ENCODE data around the gene ASPA.
"Not testable (repeated sequence)": the region's sequence is repeated elsewhere in the genome, so short reads cannot be mapped to it uniquely, and the experiment has no call there.

The ASPA gene

DNA sequence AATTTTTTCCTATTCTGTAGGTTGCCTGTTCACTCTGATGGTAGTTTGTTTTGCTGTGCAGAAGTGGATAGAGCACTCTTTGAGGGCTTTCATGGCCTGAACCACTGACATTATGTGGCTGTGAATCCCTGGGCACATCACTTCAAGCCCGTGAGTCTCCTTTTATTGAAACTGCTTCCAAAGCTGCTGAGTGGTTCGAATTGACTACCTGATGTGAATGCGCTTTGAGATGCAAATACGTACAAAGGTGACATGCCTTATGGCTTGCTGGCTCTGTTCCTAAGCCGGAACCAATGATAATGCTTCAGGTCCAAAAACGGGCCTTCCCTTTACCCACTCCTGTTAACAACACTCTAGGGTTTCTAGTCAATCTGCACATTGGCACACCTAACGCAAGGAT, 34.3 kb downstream of the ASPA start:
- DNase-seq, result no peak

DNA sequence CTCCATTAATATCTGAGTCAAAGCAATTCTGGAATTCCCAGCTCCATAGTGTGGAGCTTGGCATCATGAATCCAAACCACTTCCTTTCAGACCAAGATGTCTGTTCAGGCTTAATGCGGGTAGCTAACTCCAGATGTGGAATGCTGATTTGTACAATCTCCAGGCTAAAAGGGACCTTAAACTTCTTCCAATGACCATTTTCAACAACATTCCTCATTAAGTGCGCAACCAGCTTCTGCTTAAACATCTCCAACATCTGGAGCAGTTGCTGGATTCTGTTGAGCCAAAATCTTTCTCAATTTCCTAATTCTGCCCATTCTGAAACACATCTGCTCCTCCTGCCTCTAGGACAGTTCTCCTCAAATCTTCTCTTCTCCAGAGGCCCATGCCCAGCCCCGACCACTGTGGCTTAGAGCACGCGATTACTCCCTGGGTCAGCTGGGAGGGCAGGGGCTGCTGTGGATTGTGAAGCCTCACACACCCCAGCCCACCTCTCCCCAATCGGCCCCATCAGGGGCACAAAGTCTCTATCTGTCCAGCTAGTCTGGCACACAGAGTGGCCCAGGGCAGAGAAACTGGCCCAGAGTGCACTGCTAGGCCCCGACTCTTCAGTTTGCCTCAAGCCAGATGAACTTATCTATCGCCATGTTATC, 36.2 kb downstream of the ASPA start:
- no peak for DNase-seq

DNA sequence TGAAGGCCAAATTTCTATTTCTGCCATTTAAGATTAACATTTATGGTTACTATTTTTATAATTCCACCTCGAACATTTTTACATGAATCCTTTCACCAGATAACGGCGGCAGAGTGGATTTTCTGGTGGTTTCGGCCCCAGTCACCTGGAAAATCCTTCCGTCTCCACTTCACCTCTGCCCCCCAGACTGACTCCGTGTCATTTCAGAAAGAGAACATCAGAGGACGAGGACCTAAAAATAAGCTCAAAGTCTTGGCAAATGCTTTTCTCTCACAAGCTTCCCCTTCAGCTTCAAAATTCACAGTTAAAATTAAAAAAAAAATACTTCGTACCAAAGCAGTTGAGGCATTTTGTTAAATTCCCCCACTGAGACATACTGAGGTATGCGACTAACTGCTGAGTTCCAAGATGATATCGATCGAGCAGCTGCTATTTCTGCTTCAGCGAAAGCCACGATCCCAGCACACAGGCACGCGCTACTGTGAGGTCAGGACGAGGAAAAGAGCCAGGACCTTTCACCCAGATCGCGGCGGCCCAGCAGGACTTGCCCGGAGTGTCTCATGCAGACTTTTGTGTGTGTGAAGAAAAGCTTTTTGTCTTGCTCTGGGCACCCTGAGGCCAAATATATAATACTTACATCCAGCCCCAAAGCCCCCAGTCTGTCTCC, 36.8 kb downstream of the ASPA start:
- DNase-seq, result no peak

DNA sequence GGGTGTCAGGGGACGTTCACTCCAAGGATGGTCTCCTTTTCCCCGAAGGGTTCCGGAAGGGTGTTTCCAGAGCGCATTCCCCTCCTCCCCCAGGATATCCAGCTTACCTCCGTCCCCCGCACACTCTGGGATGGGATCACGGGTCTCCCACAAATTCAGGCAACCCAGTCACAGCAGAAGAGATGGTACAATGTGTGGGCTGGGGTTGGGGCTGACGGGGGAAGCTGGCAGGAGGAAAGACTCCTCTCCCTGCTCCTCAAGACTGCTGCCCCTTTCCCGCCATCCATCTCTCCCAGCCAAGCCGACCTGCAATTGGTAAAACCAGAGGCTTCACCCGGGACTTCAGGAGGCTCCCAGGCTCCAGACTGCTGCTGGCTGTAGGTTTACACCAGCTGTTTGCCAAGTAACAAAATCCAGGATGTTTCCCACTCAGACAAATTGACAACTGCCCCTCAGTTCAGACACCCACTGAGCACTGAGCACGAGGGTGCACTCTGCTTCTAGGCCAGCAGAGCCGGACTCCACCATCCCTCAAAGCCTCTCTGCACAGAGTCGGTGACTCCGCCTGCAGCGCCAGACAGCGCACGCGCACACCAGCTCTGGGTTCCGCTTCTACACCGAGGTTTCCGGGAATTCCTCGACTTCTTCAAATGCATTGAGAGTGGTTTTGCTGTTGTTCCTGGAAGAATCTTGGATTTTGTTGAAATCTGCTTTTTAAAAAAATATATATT, 37.7 kb downstream of the ASPA start:
- DNase-seq, result peak in 1 of 2 donors; percentile 7

DNA sequence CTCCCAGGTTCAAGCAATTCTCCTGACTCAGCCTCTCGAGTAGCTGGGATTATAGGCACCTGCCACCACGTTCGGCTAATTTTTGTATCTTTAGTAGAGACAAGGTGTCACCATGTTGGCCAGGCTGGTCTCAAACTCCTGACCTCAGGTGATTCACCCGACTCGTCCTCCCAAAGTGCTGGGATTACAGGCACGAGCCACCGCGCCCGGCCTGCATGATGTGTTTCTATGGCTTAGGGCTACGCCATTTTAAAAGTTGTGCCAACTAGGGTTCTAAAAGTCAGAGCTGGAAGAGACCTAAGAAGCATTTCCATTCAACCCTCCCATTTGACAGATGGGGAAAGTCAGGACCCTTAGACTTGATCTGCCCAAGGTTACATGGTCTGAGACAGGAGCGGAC, 38.4 kb downstream of the ASPA start:
- DNase-seq, result not testable (repeated sequence)

DNA sequence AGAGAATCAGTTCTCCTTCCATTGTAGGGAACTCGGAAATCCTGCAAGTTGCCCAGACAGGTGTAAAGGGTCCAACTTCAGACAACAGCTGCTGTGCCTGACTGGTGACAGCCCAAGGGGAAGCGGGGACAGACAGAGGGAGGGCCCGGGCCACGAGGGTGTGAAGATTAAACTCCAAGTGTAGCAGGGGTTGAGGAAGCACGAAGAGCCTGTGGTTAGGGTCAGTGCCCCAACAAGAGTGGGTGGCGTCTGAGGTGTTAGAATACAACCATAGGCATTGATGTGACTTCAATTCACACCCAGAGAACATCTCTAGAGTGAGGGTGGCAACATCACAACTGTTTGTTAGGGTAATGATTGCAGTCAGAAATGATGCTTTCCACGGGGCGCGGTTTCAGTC, 39.1 kb downstream of the ASPA start:
- peak in 1 of 2 donors; percentile 22 for DNase-seq

DNA sequence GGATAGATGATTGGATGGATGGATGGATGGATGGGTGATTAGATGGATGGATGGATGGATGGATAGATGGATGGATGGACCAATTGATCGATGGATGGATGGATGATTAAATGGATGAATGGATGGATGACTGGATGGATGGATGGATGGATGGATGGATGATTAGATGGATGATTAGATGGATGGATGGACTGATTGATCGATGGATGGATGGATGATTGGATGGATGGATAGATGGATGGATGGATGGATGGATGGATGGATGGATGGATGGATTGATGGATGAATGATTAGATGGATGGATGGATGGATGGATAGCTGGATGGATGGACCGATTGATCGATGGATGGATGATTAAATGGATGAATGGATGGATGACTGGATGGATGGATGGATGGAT, 43.7 kb downstream of the ASPA start:
- DNase-seq, result not testable (repeated sequence)

DNA sequence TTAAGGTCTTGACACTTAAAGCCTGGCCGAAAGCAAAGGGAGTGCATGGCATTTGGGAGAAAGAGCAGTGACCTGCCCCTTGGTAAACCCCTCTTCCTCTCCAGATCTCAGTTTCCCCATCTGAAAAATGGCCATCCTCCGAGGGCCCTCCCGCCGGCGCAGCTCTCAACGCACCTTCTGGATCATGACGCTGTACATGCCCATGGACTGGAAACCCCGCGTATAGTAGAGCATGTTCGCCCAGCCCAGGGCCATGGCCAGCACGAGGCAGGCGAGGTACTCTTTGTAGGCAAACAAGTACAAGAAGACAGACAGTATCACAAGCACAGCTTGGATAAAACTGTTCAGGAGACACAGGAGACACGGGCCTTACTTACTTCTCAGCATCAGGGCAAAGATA, 48.2 kb downstream of the ASPA start:
- DNase-seq, result no peak

DNA sequence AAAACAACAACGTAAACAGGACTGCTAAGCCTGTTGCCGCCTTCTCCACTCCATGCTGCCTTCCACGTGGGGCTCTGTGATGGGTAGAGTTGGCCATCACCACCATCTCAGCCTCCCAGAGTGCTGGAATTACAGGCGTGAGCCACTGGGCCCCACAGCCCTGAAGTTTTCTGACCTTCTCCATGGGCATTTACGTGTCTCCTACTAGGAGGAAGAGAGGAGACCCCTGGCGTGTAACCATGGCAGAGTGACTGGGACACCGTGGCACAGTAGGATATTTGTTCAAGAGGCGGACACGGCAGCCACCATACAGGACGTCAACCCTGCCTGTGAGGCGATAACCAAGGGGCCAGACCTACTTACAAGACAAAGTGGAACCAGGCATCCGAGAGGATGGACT, 50.7 kb downstream of the ASPA start:
- no peak for DNase-seq

DNA sequence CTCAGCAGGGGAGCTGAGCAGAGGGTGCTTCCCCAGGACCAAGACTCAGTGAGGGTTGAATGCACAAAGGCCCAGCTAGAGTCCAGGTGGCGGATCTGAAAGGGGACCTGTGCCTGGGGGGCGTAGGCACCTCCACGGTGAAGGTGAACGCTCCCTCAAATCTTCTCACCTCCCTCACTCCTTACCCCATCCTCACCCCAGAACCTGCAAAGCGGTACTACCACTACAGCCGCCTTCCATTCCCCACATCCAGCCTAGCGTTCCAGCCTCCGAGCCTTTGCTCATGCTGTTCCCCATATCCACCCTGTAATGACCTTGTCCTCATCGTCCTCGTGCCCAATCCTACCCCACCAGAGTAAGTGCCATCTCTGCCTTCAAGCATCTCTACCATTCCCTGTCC, 51.2 kb downstream of the ASPA start:
- no peak for DNase-seq

DNA sequence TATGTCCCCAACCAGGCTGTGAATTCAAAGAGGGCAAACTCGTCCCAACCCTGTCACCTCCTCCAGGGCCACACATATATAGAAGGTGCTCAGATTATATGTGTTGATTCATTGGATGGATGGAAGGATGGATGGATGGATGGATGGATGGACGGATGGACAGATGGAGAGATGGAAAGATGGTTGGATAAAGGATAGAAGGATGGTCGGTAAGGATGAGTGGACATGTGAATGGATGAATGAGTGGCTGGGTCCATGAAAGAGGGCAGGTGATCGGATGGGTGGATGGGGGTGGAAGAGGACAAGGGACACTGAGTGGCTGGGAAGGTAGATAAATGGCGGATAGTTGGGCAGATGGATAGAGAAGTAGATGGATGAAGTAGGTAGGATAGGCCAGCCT, 51.7 kb downstream of the ASPA start:
- DNase-seq, result no peak

DNA sequence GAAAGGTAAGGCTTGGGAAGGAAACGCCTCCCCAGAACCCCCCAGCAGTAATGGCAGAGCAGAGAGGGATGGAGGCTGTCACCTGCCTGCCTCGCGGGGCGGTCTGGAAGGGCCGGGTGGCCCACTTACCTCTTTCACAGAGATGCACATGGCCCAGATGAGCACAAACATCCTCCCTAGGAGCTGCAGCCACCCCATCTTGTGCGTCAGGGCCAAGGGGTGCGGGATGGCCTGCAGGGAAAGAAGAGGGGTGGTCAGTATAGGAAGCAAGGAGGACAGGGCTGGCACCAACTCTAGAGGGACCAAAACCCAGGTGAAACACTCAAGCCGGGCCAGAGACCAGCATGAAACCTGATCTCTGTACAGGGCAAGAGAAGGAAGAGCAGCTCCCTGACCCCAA, 52.1 kb downstream of the ASPA start:
- DNase-seq, result no peak

DNA sequence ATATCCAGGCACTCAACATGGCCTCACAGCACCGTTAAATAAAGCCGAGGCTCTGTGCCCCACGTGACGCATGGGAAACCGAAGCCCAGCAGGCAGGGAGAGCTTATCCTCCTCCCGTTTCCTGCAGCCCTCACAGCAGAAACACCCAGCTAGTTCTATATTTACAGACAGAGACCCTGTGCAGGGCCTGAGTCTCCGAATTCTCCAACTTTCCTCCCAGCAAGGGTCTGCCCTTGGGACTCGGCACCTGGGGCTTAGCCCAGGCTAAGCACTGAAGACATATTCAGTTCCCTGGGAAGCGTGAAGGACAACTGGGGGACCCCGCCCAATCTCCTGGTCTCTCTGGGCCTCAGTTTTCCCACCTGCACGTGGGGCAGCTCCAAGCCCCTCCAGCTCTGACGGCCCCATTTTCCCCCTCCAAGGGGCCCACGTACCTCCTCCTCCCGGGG, 52.6 kb downstream of the ASPA start:
- DNase-seq, result no peak

DNA sequence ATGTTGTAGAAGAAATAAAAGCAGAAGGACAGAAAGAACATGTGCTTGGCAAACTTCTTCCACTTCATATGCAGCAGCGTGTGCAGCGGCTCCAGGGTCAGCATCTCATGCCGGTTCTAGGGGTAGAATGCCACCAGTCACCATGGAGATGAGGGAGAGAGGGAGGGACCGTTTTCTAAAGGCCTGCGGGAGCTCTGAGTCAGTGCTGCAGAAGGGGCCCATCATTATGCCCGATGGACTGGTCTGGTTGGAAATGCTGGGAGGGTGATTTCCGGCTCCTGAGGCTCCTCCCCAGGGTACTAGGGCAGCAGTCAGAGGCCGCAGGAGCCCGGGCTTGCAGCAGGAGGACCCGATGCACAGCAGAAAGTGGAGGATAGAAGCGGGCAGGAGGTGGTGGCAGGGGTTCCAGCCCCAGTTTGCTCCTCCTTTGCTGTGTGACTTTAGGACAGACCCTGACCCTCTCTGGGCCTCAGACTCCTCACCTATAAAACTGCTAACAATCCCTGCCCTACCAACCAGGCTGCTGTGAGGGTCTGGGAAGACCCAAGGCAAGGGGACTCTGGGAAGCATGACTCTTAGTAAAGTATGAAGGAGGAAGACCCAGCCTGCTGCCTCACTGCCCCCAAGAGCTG, 53.2 kb downstream of the ASPA start:
- DNase-seq, result no peak

DNA sequence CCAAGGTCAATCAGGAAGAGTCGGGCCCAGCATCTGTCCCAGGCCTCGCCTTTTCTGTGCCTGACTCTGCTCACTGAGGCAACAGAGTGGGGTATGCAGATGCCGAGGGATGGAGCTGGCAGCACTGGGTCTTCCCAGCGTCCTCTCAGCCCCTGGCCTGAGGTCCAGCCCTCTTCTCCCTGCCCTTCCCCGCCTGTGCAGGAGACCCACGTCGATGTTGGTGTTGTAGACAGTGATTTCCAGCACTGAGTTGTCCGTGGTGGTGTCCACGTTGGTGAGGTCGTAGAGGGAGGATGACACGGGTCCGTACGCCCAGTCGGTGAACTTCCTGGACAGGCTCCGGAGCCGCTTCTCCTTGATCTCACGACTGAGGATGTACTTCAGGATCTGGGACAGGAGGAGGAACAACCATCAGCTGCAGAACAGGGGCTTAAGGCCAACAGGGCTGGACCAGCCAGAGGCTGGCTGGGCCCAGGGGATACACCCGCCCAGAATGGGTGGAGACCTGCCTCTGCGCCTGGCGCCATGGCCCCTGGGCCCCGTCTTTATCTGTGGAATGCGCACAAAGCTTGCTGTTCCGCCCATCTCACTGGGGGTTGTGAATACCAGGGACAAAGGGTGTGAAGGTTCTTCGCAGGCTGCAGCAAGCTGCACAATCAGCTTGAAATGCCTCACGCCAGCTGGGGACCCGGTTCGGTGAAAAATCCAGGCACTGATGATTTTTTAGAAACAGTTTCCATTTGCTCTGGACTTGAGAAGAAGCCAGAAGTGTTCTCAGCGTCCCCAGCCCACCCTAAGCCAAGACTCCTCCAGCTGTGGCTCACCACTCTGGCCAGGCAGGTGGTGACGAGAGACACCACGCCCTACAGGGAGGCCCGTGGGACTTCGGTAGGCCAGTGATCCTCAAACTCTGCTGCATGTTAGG, 54.3 kb downstream of the ASPA start:
- DNase-seq, result no peak

DNA sequence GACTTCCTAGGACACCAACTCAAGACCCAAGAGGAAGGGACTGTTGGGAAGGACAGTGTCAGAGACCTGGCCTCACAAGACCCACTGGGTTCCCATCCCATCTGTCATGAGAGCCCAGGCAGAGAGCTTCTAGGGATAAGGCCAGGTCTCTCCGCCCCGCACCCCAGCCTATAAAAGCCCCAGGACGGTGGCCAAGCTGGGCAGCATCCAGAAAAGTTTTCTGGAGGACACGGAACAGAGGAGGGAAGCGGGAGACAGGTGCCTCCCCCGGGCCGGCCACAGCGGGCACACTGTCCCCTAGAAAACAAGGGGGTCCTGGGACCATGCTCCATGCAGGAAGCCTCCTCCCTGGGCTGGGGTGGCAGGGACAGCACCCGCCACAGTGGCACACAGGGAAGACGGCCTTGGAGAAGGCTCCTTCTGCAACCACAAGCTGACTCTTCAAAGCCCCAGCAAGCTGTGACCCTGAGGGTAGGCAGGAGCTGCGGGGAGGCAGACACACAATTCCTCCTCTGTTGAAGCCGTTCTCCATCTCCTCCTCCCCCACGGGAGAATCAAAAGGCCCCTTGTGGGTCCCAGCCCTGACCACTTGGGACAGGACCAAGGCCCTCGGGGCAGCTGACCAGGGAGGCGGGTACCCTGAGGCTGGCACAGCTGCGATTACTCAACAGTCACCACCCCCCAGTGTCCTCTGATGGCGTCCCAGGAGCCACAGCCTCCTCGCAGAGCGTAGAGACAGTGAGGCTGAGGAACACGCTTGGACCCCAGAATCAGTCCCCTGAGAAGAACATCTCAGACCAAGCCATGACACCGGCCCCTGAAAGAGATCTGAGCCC, 55.7 kb downstream of the ASPA start:
- DNase-seq, result no peak

DNA sequence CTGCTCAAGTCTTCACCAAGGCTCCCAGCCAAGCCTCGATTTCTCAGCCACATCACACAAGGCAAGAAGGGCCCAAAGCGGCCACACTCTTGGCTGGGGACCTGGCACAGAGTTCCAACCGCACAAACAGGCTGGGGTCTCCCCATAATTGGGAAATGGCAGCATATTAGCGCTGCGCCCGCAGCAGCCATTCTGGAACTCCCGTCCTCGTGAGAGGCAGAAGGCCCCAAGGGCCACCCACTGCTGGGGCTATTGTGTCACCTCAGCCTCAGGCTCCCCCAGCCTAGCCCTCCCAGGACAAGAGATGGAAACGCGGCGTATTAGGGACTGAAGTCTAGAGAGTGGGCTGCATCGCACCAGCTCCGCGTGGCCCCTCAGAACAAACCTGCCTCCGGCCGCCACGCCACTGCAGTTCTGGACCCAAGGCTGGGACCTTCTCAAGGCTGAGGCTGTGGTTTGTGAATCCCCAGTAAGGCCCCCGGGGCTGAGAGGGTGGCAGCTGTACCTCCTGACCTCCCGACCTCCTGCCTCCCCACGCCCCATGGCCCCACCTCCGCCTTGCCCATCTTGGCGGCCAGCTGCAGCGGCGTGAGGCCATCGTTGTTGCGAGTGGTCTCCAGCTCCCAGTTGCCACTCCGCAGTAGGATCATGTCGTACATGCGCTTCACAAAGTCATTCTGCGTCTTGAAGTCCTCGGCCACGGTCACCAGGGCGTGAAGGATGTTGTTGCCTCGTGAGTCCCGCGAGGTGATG, 56.5 kb downstream of the ASPA start:
- DNase-seq, result no peak

DNA sequence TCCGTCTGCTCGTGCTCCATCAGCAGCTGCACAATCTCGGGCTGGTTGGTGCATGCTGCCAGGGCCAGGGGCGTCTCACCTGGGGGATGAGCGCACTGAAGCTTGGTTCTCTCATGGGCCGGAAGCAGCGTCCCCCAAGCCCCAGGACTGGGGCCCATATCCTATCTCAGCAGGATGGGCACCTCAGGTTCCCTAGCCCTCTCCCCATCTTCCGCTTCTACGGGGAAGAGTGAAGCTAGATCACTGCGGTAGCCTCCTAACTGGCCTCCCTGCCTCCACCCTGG, 57.0 kb downstream of the ASPA start:
- no peak for DNase-seq

DNA sequence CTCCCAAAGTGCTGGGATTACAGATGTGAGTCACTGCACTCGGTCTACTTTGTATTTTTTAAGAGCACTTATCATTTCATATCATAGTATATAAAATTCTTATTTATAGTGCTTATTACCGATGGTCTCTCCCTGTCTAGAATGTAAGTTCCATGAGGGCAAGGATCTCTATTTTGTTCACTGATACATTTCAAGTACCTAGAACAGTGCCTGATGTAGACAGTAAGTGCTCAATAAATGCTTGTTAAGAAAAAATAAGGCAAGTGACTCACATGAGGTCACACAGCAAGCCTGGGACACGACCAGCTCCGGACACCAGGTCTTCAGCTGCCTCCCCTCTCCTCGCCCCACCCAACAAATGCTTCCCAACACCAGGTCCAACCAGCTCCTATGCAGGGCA, 58.0 kb downstream of the ASPA start:
- DNase-seq, result no peak

DNA sequence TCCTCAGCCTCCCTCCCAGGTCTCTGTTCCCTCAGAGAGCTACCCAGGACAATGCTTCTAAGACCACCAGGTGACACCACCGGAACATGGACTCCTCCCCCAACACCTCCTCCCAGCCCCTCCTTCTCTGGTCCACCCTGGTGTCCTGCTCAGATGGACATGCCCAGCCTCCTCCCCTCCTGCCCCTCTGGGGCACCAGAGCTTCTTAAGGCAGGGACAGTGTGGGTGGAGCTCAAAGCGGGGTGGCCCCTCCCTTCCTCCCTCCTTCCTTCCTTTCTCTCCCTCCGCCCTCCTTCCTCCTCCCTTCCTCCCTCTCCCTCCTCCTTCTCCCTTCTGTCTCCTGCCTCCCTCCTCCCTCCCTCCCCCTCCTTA, 59.1 kb downstream of the ASPA start:
- peak in 1 of 2 donors; percentile 7 for DNase-seq

Measured in CD4-positive, alpha-beta T cell treated with Interferon alpha-2 for 1 hour (primary cell).